ENCODE results near the gene MEIOB.
"Not testable (repeated sequence)": the region's sequence is repeated elsewhere in the genome, so short reads cannot be mapped to it uniquely, and the experiment has no call there.

- not testable (repeated sequence) for TF ChIP-seq POLR2A (IDR thresholded peaks at IDR 0.05; ENCODE audit: low read depth, low read length); TAF1 (IDR thresholded peaks at IDR 0.05; ENCODE audit: low read depth, low read length); POLR2AphosphoS5 (IDR thresholded peaks at IDR 0.05; ENCODE audit: low read depth, low read length); PAX5 (IDR thresholded peaks at IDR 0.05; ENCODE audit: insufficient read depth, low read length, severe bottlenecking); SPI1 (IDR thresholded peaks at IDR 0.05; ENCODE audit: low read depth, low read length); POU2F2 (IDR thresholded peaks at IDR 0.05; ENCODE audit: low read depth, low read length)
These were observed 72.7 kb downstream of the MEIOB start for GRCh38 chr16:1799263-1799662.
